Gastroesophageal sphincter (tissue), 3 donors: ENCODE results near the gene ARCN1.

ENCODE experiments used
- CTCF ChIP-seq, 4 experiments: fragments of 200-600 bp in 2 of 4; fragments of 450-650 bp in 2 of 4; sonication (generic) in 1 of 4; IDR thresholded peaks; one replicate each; pipeline ENCODE4 v1.5.1; 2017 to 2019; ENCODE audit warnings: antibody characterized with exemption in 4 of 4, mild to moderate bottlenecking in 2 of 4, moderate library complexity in 2 of 4
- EP300 ChIP-seq: sonication (generic); formaldehyde crosslinking; IDR thresholded peaks from one replicate; pipeline ENCODE4 v1.6.1; 2017; ENCODE audit warnings: antibody characterized with exemption, mild to moderate bottlenecking
- POLR2A ChIP-seq, 2 donors: fragments of 450-650 bp; IDR thresholded peaks; one replicate each; pipeline ENCODE4 v1.6.1; 2017; ENCODE audit warnings: antibody characterized with exemption in 2 of 2, mild to moderate bottlenecking in 2 of 2, moderate library complexity in 1 of 2
- POLR2AphosphoS5 ChIP-seq: sonication (generic); formaldehyde crosslinking; IDR thresholded peaks from one replicate; pipeline ENCODE4 v1.6.1; 2017; ENCODE audit warnings: antibody characterized with exemption

- TF ChIP-seq CTCF (IDR thresholded peaks at IDR 0.05) (no peak), POLR2AphosphoS5 (no peak), POLR2A (IDR thresholded peaks at IDR 0.05) (no peak), EP300 (no peak)
Measured at GRCh38 chr11:118649941-118650340, 77.7 kb downstream of the ARCN1 start.
